H1 (cell line): ENCODE results near the gene ACTL7A. TPM values are rescaled to one million over a fixed set of nuclear protein-coding genes. Genes with fewer than 3 reads are reported as not detected.

Experiments used
- MAFK ChIP-seq: IDR thresholded peaks from 2 replicates; pipeline ENCODE4 v1.6.1; 2012; ENCODE audit warnings: low read depth, mild to moderate bottlenecking, improper control_type of control experiment, low read length
- POU5F1 ChIP-seq: IDR thresholded peaks from 2 replicates; pipeline ENCODE4 v1.6.1; 2011; ENCODE audit warnings: low read depth, mild to moderate bottlenecking, low read length, moderate library complexity
- SP2 ChIP-seq: IDR thresholded peaks from 2 replicates; pipeline ENCODE4 v1.6.1; 2012; ENCODE audit warnings: mild to moderate bottlenecking, low read length, inconsistent platforms
- polyA plus RNA-seq, 7 experiments: library from polyadenylated mRNA; depleted of rRNA in 3 of 7; stranded (reverse) in 5 of 7; unstranded in 2 of 7; fragments of >200 nt in 5 of 7; fragments of 200-250 nt in 2 of 7; gene quantifications; 1 replicate in 5 of 7; 2 replicates in 1 of 7; 4 replicates in 1 of 7; pipeline versions ENCODE4 v1.2.1 to v1.2.3, GENCODE V29; 2011 to 2013; ENCODE audit warnings: missing spikeins in 2 of 7, mixed read lengths in 2 of 7
- total RNA-seq: library from RNA; stranded (reverse); fragmentation: NEBNext Ultra II Directional; extraction: Animal tissue kit (Norgen Biotek cat#: 25700); gene quantifications from 2 replicates; pipeline ENCODE4 v1.2.1, GENCODE V29; 2021

ACTL7A gene
- total and polyA plus RNA-seq, 2 of the 8 experiments (the other 6 are each of a cell fraction or from before 2014, with no cell fraction given), result not detected

GRCh38 chr9:108854641-108855528 lies 7.2 kb upstream of the ACTL7A start (continued):
- TF ChIP-seq POU5F1, result no peak
- no peak for TF ChIP-seq SP2
- no peak for TF ChIP-seq MAFK
